Nephron (organoid): ENCODE results near the gene TCOF1.

Source experiments
- H3K27ac Mint-ChIP-seq, 3 experiments: 2 replicates each; pipeline ENCODE4 v1.8.0; 2020; ENCODE audit warnings: mixed read lengths in 3 of 3, mild to moderate bottlenecking in 2 of 3, moderate library complexity in 1 of 3
- H3K27me3 Mint-ChIP-seq: 2 replicates; pipeline ENCODE4 v1.8.0; 2021; ENCODE audit warnings: low read depth, mild to moderate bottlenecking, moderate library complexity, mixed read lengths
- H3K36me3 Mint-ChIP-seq: 2 replicates; pipeline ENCODE4 v1.8.0; 2020; ENCODE audit warnings: low read depth, mixed read lengths
- H3K4me1 Mint-ChIP-seq: 2 replicates; pipeline ENCODE4 v1.8.0; 2020; ENCODE audit warnings: mixed read lengths
- H3K4me3 Mint-ChIP-seq, 3 experiments: 2 replicates each; pipeline ENCODE4 v1.8.0; 2020; ENCODE audit warnings: mild to moderate bottlenecking in 3 of 3, mixed read lengths in 3 of 3, moderate library complexity in 2 of 3
- H3K9me3 Mint-ChIP-seq: 2 replicates; pipeline ENCODE4 v1.8.0; 2020; ENCODE audit warnings: mixed read lengths
- TF ChIP-seq, protein P1 (sequence below), 3 experiments: fragments of 200-600 bp; sonication (generic); IDR thresholded peaks; one replicate each; pipeline ENCODE4 v1.5.0; 2021; ENCODE audit warnings: antibody characterized with exemption in 3 of 3; ENCODE audit not compliant: unreplicated experiment in 3 of 3

The TCOF1 gene

DNA sequence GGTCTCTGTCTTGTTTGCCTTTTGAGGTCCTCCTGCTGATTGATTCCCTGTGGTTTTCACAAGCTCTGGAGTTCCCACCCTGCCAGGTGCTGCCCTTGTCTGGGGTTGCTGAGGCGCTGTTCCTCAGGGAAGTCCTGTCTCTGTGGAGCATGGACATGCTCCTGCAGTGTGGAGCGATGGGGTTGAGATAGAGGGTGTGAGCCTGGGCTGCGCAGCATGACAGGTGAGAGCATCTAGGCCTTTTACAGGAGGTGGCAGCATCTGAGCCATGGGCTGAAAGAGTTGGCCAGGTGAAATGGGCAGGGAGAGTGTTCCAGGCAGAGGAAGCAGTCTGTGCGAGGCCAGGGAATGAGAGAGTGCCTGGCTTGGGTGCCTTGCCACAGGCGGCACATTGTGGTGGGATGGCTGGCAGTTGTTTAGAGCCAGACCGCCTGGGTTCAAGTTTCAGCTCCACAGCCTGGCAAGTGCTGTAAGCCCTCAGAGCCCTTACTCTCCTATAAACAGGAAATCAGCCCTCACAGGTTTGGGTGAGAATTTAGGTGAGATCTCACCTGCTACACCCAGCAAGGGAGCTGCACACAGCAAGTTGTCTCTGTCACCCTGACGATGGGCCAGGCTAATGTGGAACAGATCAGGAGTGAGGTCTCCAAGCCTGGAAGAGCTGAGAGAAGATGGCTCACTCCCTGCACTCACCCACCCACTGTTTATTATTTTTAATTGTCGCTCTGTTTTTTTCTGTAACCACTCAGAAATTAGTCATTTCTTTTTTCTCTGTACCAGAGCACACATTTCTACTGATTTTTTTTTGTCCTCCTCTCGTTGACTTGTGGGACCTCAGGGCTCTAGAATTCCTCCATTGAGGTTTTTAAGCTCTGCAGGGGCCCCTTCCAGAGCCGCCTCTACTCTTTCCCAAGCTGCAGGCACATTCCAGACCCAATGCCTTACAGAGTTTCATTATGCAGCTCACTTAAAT is 19.6 kb downstream of the TCOF1 start:
- H3K4me1 Mint-ChIP-seq, result peaks cover 9% of the 10 kb centered on the region
- H3K27me3 Mint-ChIP-seq, result no peaks in the 10 kb centered on the region
- H3K36me3 Mint-ChIP-seq, result peaks cover 85% of the 10 kb centered on the region
- H3K4me3 Mint-ChIP-seq, result no peak overlapping the region
- H3K27ac Mint-ChIP-seq, result peak overlapping the region; percentile 25 to 95 (median 66)
- TF ChIP-seq, protein P1, sequence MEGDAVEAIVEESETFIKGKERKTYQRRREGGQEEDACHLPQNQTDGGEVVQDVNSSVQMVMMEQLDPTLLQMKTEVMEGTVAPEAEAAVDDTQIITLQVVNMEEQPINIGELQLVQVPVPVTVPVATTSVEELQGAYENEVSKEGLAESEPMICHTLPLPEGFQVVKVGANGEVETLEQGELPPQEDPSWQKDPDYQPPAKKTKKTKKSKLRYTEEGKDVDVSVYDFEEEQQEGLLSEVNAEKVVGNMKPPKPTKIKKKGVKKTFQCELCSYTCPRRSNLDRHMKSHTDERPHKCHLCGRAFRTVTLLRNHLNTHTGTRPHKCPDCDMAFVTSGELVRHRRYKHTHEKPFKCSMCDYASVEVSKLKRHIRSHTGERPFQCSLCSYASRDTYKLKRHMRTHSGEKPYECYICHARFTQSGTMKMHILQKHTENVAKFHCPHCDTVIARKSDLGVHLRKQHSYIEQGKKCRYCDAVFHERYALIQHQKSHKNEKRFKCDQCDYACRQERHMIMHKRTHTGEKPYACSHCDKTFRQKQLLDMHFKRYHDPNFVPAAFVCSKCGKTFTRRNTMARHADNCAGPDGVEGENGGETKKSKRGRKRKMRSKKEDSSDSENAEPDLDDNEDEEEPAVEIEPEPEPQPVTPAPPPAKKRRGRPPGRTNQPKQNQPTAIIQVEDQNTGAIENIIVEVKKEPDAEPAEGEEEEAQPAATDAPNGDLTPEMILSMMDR (IDR thresholded peaks at IDR 0.05; ENCODE audit: unreplicated experiment in 3 of 3), result no peak
- H3K9me3 Mint-ChIP-seq, result no peaks in the 10 kb centered on the region

DNA sequence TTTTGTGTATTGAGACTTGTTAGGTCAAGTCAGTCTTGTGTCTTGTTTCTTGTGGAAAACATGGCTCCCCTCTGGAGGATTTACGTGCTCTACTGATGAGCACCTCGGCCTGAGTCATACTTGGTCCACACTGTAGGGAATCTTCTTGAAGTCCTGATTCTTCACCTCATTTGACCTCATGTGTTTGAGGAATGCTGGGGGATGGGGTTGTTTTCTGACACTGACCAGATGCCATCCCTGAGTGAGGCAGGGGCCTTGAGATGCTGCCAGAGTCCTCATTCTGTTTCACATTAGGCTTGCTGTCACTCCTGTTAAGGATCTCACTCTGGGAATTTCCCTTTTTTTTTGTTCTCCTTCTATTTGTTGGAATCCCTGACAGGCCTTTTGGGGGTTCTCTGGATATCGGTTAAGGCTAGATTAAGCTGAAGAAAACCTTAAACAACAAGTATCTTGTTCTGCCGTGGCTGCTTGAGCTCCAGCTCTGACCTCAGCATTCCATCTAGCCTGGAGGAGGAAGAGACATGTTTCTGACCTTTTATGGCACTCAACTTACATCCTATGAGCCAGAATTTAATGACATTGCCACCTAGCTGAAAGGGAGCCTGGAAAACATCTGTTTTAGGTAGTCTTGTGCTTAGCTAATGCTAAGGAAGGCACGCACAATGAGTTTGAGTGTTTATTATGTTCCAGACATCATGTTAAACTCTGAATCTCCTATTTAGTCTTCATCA is 20.6 kb downstream of the TCOF1 start:
- peaks cover 9% of the 10 kb centered on the region for H3K4me1 Mint-ChIP-seq
- H3K9me3 Mint-ChIP-seq, result no peaks in the 10 kb centered on the region
- H3K36me3 Mint-ChIP-seq, result peaks cover 82% of the 10 kb centered on the region
- H3K4me3 Mint-ChIP-seq, result peak overlapping the region in 1 of 3 experiments; percentile 27
- TF ChIP-seq, protein P1 (IDR thresholded peaks at IDR 0.05; ENCODE audit: unreplicated experiment in 3 of 3), result no peak
- no peaks in the 10 kb centered on the region for H3K27me3 Mint-ChIP-seq
- H3K27ac Mint-ChIP-seq, result peak overlapping the region; percentile 25 to 95 (median 48)

DNA sequence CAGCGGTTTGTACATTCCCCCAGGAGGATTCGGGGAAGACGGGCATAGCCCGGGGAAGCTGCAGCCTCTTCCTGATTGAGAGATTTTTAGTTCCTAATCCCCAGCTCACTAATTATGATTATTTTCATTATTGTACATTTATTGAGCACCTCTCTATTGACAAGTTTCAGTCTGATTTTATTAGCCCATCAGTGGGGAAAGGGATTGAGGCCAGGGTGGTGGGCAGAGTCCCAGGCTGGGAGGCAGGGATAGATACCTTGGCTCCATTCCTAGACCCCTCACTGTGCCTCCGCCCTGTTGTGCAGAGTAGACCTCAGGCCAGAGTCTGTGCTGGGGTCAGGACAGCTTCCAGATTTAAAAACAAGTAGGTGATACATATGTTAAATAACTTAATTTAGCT is 27.2 kb downstream of the TCOF1 start:
- H3K9me3 Mint-ChIP-seq, result no peaks in the 10 kb centered on the region
- no peak overlapping the region for H3K27ac Mint-ChIP-seq
- no peaks in the 10 kb centered on the region for H3K27me3 Mint-ChIP-seq
- H3K4me3 Mint-ChIP-seq, result no peak overlapping the region
- H3K4me1 Mint-ChIP-seq, result no peaks in the 10 kb centered on the region
- TF ChIP-seq, protein P1 (IDR thresholded peaks at IDR 0.05; ENCODE audit: unreplicated experiment in 3 of 3), result no peak
- H3K36me3 Mint-ChIP-seq, result peaks cover 55% of the 10 kb centered on the region

DNA sequence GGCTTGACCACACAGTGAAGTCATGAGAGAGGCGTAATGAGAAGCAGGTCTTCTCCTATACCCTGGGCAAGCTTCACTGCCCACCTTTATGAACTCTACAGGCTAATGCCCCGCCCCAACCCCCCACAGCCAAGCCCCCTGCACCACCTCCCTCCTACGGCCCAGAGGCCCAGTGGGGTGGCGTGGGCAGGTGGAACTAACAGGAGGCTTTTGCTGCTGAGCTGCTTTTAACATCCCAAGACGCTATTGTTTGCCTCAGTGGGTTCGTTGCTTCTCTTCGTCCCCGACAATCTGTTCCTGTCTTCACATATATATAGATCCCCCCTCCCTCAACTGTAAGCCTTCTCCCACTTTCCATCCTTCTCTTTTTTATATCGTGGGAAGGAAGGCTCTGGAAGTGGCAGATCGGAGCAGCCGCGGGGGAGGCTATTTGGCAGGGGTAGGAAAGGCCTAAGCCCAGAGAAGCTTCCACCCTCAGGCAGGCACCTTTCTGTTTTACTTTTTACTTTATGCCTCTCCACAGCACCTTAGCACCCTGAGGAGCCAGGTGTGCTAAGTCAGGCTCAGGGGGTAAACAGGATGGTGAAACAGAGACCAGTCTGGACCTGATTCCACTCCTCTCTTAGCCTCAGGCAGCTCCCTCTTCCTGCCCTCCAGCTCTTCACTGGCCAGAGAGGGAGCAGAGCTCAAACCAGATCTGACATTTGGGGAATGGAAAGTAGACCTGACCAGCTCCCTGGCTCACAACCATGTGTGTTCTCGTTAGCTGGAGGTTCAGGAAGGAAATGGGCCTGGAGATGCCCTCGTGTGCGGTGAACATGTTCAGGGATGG is 28.7 kb downstream of the TCOF1 start:
- Mint-ChIP-seq H3K36me3 (peaks cover 49% of the 10 kb centered on the region), H3K27me3 (no peaks in the 10 kb centered on the region), H3K4me3 (no peak overlapping the region), H3K27ac (no peak overlapping the region), H3K9me3 (no peaks in the 10 kb centered on the region), H3K4me1 (no peaks in the 10 kb centered on the region)
- TF ChIP-seq, protein P1 (IDR thresholded peaks at IDR 0.05; ENCODE audit: unreplicated experiment in 3 of 3), result no peak

DNA sequence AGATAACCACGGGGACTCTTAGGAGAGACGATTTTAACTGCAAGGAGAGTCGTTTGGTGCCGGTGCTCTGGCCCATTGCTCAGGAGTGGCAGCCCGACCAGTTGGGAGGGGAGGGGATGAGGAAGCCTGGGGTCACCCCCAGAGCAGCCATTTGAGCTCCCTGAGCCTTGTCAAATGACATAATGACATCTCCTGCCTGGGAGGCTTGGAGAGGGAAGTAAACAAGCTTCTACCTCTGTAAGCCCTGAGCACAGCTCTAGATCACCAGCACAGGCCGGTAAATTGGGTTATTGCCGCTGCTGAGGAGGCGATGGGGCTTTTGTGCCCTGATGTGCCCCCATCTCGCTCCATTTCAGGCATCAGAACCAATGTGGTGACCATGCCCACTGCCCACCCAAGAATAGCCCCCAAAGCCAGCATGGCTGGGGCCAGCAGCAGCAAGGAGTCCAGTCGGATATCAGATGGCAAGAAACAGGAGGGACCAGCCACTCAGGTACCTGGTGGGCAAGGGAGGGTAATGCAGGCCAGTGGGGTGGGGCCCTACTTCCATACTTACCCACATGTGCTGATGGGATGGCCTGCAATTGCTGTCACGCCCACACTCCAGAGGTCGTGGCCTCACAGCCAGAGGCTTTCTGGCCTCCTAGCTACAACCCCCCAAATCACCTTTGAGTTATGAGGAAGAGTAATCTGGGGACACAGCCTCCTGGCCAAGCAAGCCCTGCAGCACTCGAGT is 32.2 kb downstream of the TCOF1 start:
- TF ChIP-seq, protein P1 (IDR thresholded peaks at IDR 0.05; ENCODE audit: unreplicated experiment in 3 of 3), result no peak

More for the DNA sequence above, 32.2 kb downstream of the TCOF1 start:
- Mint-ChIP-seq H3K36me3 (peaks cover 28% of the 10 kb centered on the region), H3K4me3 (no peak overlapping the region), H3K4me1 (no peaks in the 10 kb centered on the region), H3K9me3 (no peaks in the 10 kb centered on the region), H3K27me3 (no peaks in the 10 kb centered on the region), H3K27ac (peak overlapping the region in 1 of 3 experiments; percentile 72)
